ENCODE measurements around the gene APOA1. TPM values are rescaled to one million over a fixed set of nuclear protein-coding genes. Genes with fewer than 3 reads are reported as not detected.

Gene APOA1
- polyA plus RNA-seq, 1 donor, result 1.8 TPM

DNA sequence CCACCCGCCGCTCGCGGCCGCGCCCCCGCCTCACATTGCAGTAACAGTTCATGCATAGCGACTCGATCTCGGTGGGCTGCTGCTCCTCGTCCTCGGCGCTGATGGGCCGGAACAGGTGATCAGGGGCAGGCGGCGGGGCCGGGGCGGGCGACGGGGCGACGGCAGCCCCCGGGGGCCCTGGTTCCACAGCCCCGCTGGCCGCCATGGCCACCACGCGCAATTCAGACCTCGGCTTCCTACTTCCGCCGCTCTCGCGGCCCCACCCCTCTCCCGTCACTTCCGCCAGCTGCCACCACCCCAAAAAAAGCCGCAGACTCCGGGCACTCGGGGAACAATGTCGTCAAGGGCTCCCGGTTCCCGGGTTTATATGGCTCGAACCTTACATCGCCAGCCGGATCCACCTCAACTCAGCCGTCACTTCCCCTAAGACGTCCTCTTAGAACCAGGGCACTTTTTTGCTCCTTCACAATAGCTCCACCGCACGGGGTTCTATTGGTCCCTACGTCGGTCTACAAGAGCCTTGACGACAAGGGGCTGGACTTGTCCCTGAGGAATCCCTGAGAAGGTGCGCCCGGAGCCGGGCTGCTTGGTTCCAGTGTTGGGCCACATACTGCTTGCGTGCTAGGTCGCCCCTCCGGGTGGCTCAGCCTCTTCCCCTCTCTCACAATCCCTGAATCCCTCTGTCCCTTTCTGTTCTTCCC, 49.5 kb downstream of the APOA1 start, which contains the start of gene ZPR1:
Gene ZPR1, minus strand, starts transcription at position 238 of the 701 bp plus-strand sequence. Its CDS starts 33 bp downstream, at position 205.
- peak; percentile 82 for DNase-seq

DNA sequence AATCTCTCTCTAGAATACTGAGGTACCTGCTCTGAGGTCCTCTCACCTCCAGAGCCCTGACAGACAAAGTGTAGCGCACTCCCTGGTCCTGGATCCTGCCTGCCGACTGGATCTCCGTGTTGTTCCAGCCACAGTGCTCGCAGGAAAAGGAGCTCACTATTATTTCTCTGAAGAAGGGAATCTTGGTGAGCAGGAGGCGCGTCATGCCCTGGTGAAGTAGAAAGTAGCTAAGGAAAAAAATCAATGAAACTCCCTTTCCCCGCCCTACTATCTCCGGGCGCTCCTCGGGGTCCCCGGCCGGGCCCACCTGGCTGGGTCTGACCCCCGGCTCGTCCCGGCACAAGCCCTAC, 50.0 kb downstream of the APOA1 start:
- DNase-seq, result no peak

- DNase-seq, result no peak
These were observed 50.5 kb downstream of the APOA1 start for GRCh38 chr11:116786966-116787365.

- DNase-seq, result no peak
These were observed 51.1 kb downstream of the APOA1 start for GRCh38 chr11:116786326-116786725.

Other genes with a start within 250 kb of the APOA1 start
- 19.6 TPM for gene BUD13, start 64.6 kb downstream of the APOA1 start, polyA plus RNA-seq (ENCODE audit: insufficient read length)
- 37.1 TPM for gene ZPR1, start 49.6 kb downstream of the APOA1 start, polyA plus RNA-seq (ENCODE audit: insufficient read length)
- gene APOA5, start 45.7 kb downstream of the APOA1 start, polyA plus RNA-seq (ENCODE audit: insufficient read length), result not detected
- not detected for gene APOA4, start 14.3 kb downstream of the APOA1 start, polyA plus RNA-seq (ENCODE audit: insufficient read length)
- gene APOC3, start 7.7 kb downstream of the APOA1 start, polyA plus RNA-seq (ENCODE audit: insufficient read length), result not detected

Measured in hindlimb muscle (tissue), 1 donor.